PC-3 (cell line): ENCODE data around the gene TRIM28. TPM values are rescaled to one million over a fixed set of nuclear protein-coding genes. Genes with fewer than 3 reads are reported as not detected.

Experiments used
- ATAC-seq: fragments of 200-7000 bp; cut with Tn5 transposase; 2 replicates; pipeline ENCODE4 v1.9.1; 2020; ENCODE audit warnings: mild to moderate bottlenecking, moderate library complexity
- BruUV-seq: library from RNA; stranded (reverse); fragments of 400-500 nt; replicated peaks from 2 replicates; lab custom pipeline; 2021; lab: Mats Ljungman, UMichigan
- CTCF ChIA-PET: fragments of 300-600 bp; sonication (Branson Sonifier 250); formaldehyde crosslinking; loops from one replicate; lab custom pipeline; 2022; ENCODE audit warnings: antibody characterized with exemption; lab: Charles Lee
- POLR2A ChIA-PET: fragments of 300-600 bp; sonication (Branson Sonifier 250); formaldehyde crosslinking; loops from one replicate; lab custom pipeline; 2022; ENCODE audit warnings: antibody characterized with exemption; ENCODE audit not compliant: unreplicated experiment; lab: Charles Lee
- DNase-seq: peaks from one replicate; pipeline ENCODE4 v3.0.0-alpha.2; 2015
- H2AFZ ChIP-seq: fragments of 300-600 bp; sonication (generic); 2 replicates; pipeline ENCODE4 v1.6.0; 2016; ENCODE audit warnings: antibody characterized with exemption, low read length
- H3F3A ChIP-seq: fragments of 300-600 bp; sonication (generic); one replicate; pipeline ENCODE4 v1.6.0; 2017; ENCODE audit warnings: antibody characterized with exemption, low read length, control low read depth, mild to moderate bottlenecking; ENCODE audit not compliant: unreplicated experiment
- H3K27ac ChIP-seq: fragments of 300-600 bp; sonication (generic); 2 replicates; pipeline ENCODE4 v1.5.1; 2016; ENCODE audit warnings: mild to moderate bottlenecking, low read length
- H3K27me3 ChIP-seq: fragments of 300-600 bp; sonication (generic); 2 replicates; pipeline ENCODE4 v1.6.1; 2016; ENCODE audit warnings: low read length, mixed read lengths
- H3K36me3 ChIP-seq: fragments of 300-600 bp; sonication (generic); 2 replicates; pipeline ENCODE4 v1.6.1; 2016; ENCODE audit warnings: low read depth, mixed run types, low read length, mixed read lengths
- H3K4me1 ChIP-seq: fragments of 300-600 bp; sonication (generic); 2 replicates; pipeline ENCODE4 v1.5.1; 2016; ENCODE audit warnings: low read length; ENCODE audit not compliant: insufficient read depth
- H3K4me2 ChIP-seq: fragments of 300-600 bp; sonication (generic); 2 replicates; pipeline ENCODE4 v1.6.0; 2016; ENCODE audit warnings: low read length
- H3K4me3 ChIP-seq: fragments of 300-600 bp; sonication (generic); 2 replicates; pipeline ENCODE4 v1.5.1; 2016; ENCODE audit warnings: mild to moderate bottlenecking, low read length, mixed read lengths
- H3K79me2 ChIP-seq: fragments of 300-600 bp; sonication (generic); 2 replicates; pipeline ENCODE4 v1.6.1; 2017; ENCODE audit warnings: low read length, mixed read lengths
- H3K9ac ChIP-seq: fragments of 300-600 bp; sonication (generic); 2 replicates; pipeline ENCODE4 v1.6.0; 2016; ENCODE audit warnings: mild to moderate bottlenecking, low read length
- H3K9me2 ChIP-seq: fragments of 300-600 bp; sonication (generic); replicated peaks from 2 replicates; pipeline ENCODE4 v1.6.1; 2016; ENCODE audit warnings: mixed run types, low read length, mixed read lengths
- H3K9me3 ChIP-seq: fragments of 300-600 bp; sonication (generic); 2 replicates; pipeline ENCODE4 v1.6.1; 2016; ENCODE audit warnings: low read length, mixed read lengths
- H4K20me1 ChIP-seq: fragments of 300-600 bp; sonication (generic); 2 replicates; pipeline ENCODE4 v1.6.1; 2016; ENCODE audit warnings: low read length, mixed read lengths
- EZH2 ChIP-seq: fragments of 300-600 bp; sonication (generic); IDR thresholded peaks from one replicate; pipeline ENCODE4 v1.6.1; 2017; ENCODE audit warnings: antibody characterized with exemption, mild to moderate bottlenecking, low read length; ENCODE audit not compliant: unreplicated experiment
- EZH2phosphoT487 ChIP-seq: fragments of 300-600 bp; sonication (generic); IDR thresholded peaks from 2 replicates; pipeline ENCODE4 v1.6.1; 2018; ENCODE audit warnings: mild to moderate bottlenecking, antibody characterized with exemption, low read length, borderline replicate concordance
- intact Hi-C: fragments of 100-400 bp; cut with micrococcal nuclease; formaldehyde crosslinking; loops from 2 replicates; pipeline ENCODE4 v1.9.0; 2023
- total RNA-seq: library from RNA; depleted of rRNA; stranded (reverse); fragments of >200 nt; gene quantifications from 2 replicates; pipeline ENCODE4 v1.2.3, GENCODE V29; 2014
- TF ChIP-seq, protein P1 (sequence below): fragments of 300-600 bp; sonication (generic); conservative IDR thresholded peaks from 2 replicates; pipeline ENCODE4 v1.5.1; 2017; ENCODE audit warnings: antibody characterized with exemption, low read depth, mild to moderate bottlenecking, low read length

The TRIM28 gene
- total RNA-seq, 1 experiment from 2014 or later, result 1,169 TPM

DNA sequence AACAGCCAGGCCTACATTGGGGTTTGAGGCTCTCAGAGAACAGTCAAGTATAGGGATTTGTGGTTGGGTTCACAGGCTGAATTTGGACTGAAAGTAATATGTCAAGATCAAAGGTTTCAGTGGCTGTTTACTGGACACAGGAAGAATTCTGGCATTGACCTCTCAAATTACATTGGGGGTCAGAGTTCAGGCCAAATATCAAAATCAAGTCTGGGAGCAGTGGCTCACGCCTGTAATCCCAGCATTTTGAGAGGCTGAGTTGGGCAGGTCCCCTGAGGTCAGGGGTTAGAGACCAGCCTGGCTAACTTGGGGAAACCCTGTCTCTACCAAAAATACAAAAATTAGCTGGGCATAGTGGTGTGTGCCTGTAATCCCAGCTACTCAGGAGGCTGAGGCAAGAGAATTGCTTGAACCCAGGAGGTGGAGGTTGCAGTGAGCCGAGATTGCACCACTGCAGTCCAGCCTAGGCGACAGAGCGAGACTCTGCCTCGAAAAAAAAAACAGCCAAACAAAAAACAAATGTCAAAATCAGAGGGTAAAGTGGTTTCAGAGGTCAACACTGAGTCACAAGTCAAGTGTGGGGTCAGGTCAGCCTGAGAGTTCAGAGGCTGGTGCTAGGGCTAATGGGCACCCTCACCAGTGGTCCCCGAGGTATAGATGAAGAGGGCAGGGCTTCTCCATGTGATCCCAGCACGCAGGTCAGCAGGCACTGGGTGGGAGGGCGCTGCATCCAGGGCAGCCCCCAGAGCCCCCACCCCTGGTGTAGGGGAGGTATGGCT lies 33.6 kb upstream of the TRIM28 start:
- H3K9ac ChIP-seq, result no peak overlapping the region
- H3F3A ChIP-seq, result no peaks in the 10 kb centered on the region
- ChIA-PET CTCF (no interaction called here), POLR2A (no interaction called here)
- no peaks in the 10 kb centered on the region for H4K20me1 ChIP-seq
- peaks cover 7% of the 10 kb centered on the region for H3K79me2 ChIP-seq
- H2AFZ ChIP-seq, result no peak overlapping the region
- no peaks in the 10 kb centered on the region for H3K9me2 ChIP-seq
- H3K4me3 ChIP-seq, result no peak overlapping the region
- intact Hi-C loops, result no loop called here
- DNase-seq (no peak), ATAC-seq (no peak)
- H3K4me2 ChIP-seq, result no peak overlapping the region
- BruUV-seq, result no TSS peak
- peaks cover 4% of the 10 kb centered on the region; the same call in 1 of the 2 replicates for H3K4me1 ChIP-seq
- H3K9me3 ChIP-seq, result no peaks in the 10 kb centered on the region
- H3K36me3 ChIP-seq, result peaks cover 3% of the 10 kb centered on the region; the same call in 1 of the 2 replicates
- no peaks in the 10 kb centered on the region for H3K27me3 ChIP-seq
- H3K27ac ChIP-seq, result no peak overlapping the region
- TF ChIP-seq EZH2phosphoT487 (no peak), EZH2 (no peak)
- TF ChIP-seq, protein P1, sequence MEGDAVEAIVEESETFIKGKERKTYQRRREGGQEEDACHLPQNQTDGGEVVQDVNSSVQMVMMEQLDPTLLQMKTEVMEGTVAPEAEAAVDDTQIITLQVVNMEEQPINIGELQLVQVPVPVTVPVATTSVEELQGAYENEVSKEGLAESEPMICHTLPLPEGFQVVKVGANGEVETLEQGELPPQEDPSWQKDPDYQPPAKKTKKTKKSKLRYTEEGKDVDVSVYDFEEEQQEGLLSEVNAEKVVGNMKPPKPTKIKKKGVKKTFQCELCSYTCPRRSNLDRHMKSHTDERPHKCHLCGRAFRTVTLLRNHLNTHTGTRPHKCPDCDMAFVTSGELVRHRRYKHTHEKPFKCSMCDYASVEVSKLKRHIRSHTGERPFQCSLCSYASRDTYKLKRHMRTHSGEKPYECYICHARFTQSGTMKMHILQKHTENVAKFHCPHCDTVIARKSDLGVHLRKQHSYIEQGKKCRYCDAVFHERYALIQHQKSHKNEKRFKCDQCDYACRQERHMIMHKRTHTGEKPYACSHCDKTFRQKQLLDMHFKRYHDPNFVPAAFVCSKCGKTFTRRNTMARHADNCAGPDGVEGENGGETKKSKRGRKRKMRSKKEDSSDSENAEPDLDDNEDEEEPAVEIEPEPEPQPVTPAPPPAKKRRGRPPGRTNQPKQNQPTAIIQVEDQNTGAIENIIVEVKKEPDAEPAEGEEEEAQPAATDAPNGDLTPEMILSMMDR, result no peak

- CTCF ChIA-PET, result no interaction called here
- no peaks in the 10 kb centered on the region for H3K9me3 ChIP-seq
- DNase-seq, result no peak
- no peak within 1 kb of the TSS for H3K9ac ChIP-seq
- peaks cover 16% of the 10 kb centered on the region for H3K79me2 ChIP-seq
- H3K9me2 ChIP-seq, result no peaks in the 10 kb centered on the region
- H3K27me3 ChIP-seq, result no peaks in the 10 kb centered on the region
- intact Hi-C loops, result no loop called here
- ATAC-seq, result 0 out of 2 replicates have a peak, but pooled peaks have one; percentile 9
- no peaks in the 10 kb centered on the region for H3F3A ChIP-seq
- H4K20me1 ChIP-seq, result no peaks in the 10 kb centered on the region
- POLR2A ChIA-PET, result no interaction called here
- peaks cover 4% of the 10 kb centered on the region; the same call in 1 of the 2 replicates for H3K4me1 ChIP-seq
- no peak within 1 kb of the TSS for H3K27ac ChIP-seq
- no peak within 1 kb of the TSS for H2AFZ ChIP-seq
- BruUV-seq, result no TSS peak
- H3K4me2 ChIP-seq, result no peak within 1 kb of the TSS
- H3K36me3 ChIP-seq, result peaks cover 10% of the 10 kb centered on the region; the same call in 1 of the 2 replicates
- TF ChIP-seq EZH2 (no peak), EZH2phosphoT487 (no peak)
- TF ChIP-seq, protein P1, result no peak
- no peak within 1 kb of the TSS for H3K4me3 ChIP-seq
Measured at GRCh38 chr19:58511353-58512208, 32.3 kb upstream of the TRIM28 start, which contains the start of gene SLC27A5. Gene SLC27A5, minus strand, starts transcription at chr19:58511992. Its CDS starts 37 bp downstream, at chr19:58511955.
